ENCODE measurements around the gene TMEM196. TPM values are rescaled to one million over a fixed set of nuclear protein-coding genes. Genes with fewer than 3 reads are reported as not detected.

TMEM196 gene
- total and polyA plus RNA-seq, 9 of the 15 experiments (the other 6 are each of a cell fraction or from before 2014, with no cell fraction given): not detected

DNA sequence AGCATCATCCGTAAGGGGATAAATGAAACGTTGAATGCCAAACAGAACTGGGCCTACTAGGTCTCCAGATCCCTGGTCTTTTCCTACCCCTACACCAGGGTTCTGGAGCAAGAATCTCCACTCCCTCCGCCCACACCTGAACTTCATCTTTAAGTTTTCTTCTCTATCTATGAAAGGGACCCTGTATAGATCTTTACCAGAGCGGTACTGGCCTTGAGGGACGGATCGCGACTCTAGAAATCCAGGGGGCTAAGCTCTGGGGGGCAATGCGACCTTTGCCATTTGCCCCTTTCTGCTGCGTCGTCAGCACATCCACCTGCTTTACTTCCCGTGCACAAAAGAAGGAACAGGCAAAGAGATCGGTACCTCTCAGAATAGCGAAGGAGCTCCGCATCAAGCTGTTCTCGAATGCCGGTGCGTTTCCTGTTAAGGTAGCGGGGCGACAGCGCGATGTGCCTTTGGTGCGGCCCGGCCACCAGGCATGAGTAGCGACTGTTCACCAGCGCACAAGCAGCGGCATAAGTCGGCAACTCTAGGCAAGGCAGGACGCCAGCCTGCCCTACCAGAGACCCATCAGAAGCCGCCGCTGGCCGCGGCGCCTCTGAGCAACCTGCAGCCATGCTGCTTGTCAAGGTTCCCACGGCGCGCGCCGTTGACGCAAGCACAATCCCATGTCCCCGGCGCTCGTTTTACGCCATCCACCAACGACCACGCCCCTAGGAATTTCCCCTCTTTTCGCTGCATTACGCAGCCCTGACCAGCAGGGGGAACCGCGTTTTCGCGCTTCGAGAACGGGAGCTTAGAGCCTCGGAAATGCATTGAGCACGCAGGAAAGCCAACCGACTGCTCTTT, 64.8 kb downstream of the TMEM196 start, which contains the start of gene POLR1F (continued):
- TF ChIP-seq, protein P1, sequence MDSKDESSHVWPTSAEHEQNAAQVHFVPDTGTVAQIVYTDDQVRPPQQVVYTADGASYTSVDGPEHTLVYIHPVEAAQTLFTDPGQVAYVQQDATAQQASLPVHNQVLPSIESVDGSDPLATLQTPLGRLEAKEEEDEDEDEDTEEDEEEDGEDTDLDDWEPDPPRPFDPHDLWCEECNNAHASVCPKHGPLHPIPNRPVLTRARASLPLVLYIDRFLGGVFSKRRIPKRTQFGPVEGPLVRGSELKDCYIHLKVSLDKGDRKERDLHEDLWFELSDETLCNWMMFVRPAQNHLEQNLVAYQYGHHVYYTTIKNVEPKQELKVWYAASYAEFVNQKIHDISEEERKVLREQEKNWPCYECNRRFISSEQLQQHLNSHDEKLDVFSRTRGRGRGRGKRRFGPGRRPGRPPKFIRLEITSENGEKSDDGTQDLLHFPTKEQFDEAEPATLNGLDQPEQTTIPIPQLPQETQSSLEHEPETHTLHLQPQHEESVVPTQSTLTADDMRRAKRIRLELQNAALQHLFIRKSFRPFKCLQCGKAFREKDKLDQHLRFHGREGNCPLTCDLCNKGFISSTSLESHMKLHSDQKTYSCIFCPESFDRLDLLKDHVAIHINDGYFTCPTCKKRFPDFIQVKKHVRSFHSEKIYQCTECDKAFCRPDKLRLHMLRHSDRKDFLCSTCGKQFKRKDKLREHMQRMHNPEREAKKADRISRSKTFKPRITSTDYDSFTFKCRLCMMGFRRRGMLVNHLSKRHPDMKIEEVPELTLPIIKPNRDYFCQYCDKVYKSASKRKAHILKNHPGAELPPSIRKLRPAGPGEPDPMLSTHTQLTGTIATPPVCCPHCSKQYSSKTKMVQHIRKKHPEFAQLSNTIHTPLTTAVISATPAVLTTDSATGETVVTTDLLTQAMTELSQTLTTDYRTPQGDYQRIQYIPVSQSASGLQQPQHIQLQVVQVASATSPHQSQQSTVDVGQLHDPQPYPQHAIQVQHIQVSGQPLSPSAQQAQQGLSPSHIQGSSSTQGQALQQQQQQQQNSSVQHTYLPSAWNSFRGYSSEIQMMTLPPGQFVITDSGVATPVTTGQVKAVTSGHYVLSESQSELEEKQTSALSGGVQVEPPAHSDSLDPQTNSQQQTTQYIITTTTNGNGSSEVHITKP (IDR thresholded peaks at IDR 0.05; ENCODE audit: partially characterized antibody): peak; percentile 12
- TF ChIP-seq SP1 (CRISPR knock-in tag; IDR thresholded peaks at IDR 0.05) (peak; percentile 78), ATF7 (IDR thresholded peaks at IDR 0.05) (peak; percentile 84), BDP1 (IDR thresholded peaks at IDR 0.05; ENCODE audit: insufficient read depth, insufficient read length) (no peak), KAT7 (CRISPR knock-in tag; IDR thresholded peaks at IDR 0.05; ENCODE audit: borderline replicate concordance) (peak; percentile 65; the same call in 1 of the 2 replicates), PML (IDR thresholded peaks at IDR 0.05; ENCODE audit: low read length) (peak; percentile 53; the same call in 1 of the 2 replicates), SOX6 (IDR thresholded peaks at IDR 0.05) (peak; percentile 40; the same call in 1 of the 2 replicates), GABPB1 (CRISPR knock-in tag; IDR thresholded peaks at IDR 0.05) (peak; percentile 51; the same call in 1 of the 2 replicates), KAT8 (IDR thresholded peaks at IDR 0.05; ENCODE audit: low read depth) (no peak), FOXM1 (IDR thresholded peaks at IDR 0.05; ENCODE audit: low read depth) (no peak), FOXM1 (CRISPR knock-in tag; IDR thresholded peaks at IDR 0.05; ENCODE audit: low read depth) (peak; percentile 12; the same call in 1 of the 2 replicates), PHF8 (IDR thresholded peaks at IDR 0.05; ENCODE audit: borderline replicate concordance, low read length) (peak; percentile 95), NR2C2 (CRISPR knock-in tag; IDR thresholded peaks at IDR 0.05) (no peak), NR2C2 (tag; IDR thresholded peaks at IDR 0.05) (peak; percentile 19; the same call in 1 of the 2 replicates), CREM (IDR thresholded peaks at IDR 0.05; ENCODE audit: low read depth) (peak; percentile 100), ZNF589 (CRISPR knock-in tag; IDR thresholded peaks at IDR 0.05; ENCODE audit: low read depth) (0 out of 2 replicates have a peak, but pooled peaks have one; percentile 52), ZNF431 (CRISPR knock-in tag; IDR thresholded peaks at IDR 0.05) (no peak)
- TF ChIP-seq, protein P2, sequence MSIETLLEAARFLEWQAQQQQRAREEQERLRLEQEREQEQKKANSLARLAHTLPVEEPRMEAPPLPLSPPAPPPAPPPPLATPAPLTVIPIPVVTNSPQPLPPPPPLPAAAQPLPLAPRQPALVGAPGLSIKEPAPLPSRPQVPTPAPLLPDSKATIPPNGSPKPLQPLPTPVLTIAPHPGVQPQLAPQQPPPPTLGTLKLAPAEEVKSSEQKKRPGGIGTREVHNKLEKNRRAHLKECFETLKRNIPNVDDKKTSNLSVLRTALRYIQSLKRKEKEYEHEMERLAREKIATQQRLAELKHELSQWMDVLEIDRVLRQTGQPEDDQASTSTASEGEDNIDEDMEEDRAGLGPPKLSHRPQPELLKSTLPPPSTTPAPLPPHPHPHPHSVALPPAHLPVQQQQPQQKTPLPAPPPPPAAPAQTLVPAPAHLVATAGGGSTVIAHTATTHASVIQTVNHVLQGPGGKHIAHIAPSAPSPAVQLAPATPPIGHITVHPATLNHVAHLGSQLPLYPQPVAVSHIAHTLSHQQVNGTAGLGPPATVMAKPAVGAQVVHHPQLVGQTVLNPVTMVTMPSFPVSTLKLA (conservative IDR thresholded peaks at IDR 0.05): peak; percentile 85 to 96; a peak in 3 of 4 replicates
- TF ChIP-seq, protein P3, sequence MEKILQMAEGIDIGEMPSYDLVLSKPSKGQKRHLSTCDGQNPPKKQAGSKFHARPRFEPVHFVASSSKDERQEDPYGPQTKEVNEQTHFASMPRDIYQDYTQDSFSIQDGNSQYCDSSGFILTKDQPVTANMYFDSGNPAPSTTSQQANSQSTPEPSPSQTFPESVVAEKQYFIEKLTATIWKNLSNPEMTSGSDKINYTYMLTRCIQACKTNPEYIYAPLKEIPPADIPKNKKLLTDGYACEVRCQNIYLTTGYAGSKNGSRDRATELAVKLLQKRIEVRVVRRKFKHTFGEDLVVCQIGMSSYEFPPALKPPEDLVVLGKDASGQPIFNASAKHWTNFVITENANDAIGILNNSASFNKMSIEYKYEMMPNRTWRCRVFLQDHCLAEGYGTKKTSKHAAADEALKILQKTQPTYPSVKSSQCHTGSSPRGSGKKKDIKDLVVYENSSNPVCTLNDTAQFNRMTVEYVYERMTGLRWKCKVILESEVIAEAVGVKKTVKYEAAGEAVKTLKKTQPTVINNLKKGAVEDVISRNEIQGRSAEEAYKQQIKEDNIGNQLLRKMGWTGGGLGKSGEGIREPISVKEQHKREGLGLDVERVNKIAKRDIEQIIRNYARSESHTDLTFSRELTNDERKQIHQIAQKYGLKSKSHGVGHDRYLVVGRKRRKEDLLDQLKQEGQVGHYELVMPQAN (IDR thresholded peaks at IDR 0.05; ENCODE audit: borderline replicate concordance): peak; percentile 97

Data from K562 (cell line).